Gastroesophageal sphincter (tissue), 3 donors: ENCODE measurements around the gene SHH.

ENCODE experiments used
- CTCF ChIP-seq, 4 experiments: fragments of 200-600 bp in 2 of 4; fragments of 450-650 bp in 2 of 4; sonication (generic) in 1 of 4; IDR thresholded peaks; one replicate each; pipeline ENCODE4 v1.5.1; 2017 to 2019; ENCODE audit warnings: antibody characterized with exemption in 4 of 4, mild to moderate bottlenecking in 2 of 4, moderate library complexity in 2 of 4
- EP300 ChIP-seq: sonication (generic); formaldehyde crosslinking; IDR thresholded peaks from one replicate; pipeline ENCODE4 v1.6.1; 2017; ENCODE audit warnings: antibody characterized with exemption, mild to moderate bottlenecking
- POLR2A ChIP-seq, 2 donors: fragments of 450-650 bp; IDR thresholded peaks; one replicate each; pipeline ENCODE4 v1.6.1; 2017; ENCODE audit warnings: antibody characterized with exemption in 2 of 2, mild to moderate bottlenecking in 2 of 2, moderate library complexity in 1 of 2

- TF ChIP-seq CTCF (IDR thresholded peaks at IDR 0.05) (no peak), POLR2A (IDR thresholded peaks at IDR 0.05) (no peak), EP300 (no peak)
These were observed 50.2 kb downstream of the SHH start for GRCh38 chr7:155762036-155762435.
